Immature natural killer cell (primary cell): Measurements from ENCODE around the gene CHCT1. TPM values are rescaled to one million over a fixed set of nuclear protein-coding genes. Genes with fewer than 3 reads are reported as not detected.
"Not testable (repeated sequence)": the region's sequence is repeated elsewhere in the genome, so short reads cannot be mapped to it uniquely, and the experiment has no call there.

ENCODE experiments used
- DNase-seq, 3 donors: peaks; one replicate each; pipeline ENCODE4 v3.0.0; 2022; ENCODE audit warnings: mixed read lengths in 1 of 3
- H3K27ac Mint-ChIP-seq, 6 donors: one replicate each; pipeline ENCODE4 v1.8.0; 2020; ENCODE audit warnings: mixed read lengths in 6 of 6, mild to moderate bottlenecking in 5 of 6, inconsistent platforms in 4 of 6, moderate library complexity in 3 of 6
- H3K27me3 Mint-ChIP-seq, 3 donors: one replicate each; pipeline ENCODE4 v1.8.0; 2020 to 2021; ENCODE audit warnings: low read depth in 3 of 3, mild to moderate bottlenecking in 3 of 3, mixed read lengths in 3 of 3, moderate library complexity in 3 of 3, inconsistent platforms in 1 of 3
- H3K36me3 Mint-ChIP-seq, 3 donors: one replicate each; pipeline ENCODE4 v1.8.0; 2020; ENCODE audit warnings: mixed read lengths in 3 of 3, inconsistent platforms in 2 of 3, mild to moderate bottlenecking in 2 of 3
- H3K4me1 Mint-ChIP-seq, 2 donors: one replicate each; pipeline ENCODE4 v1.8.0; 2020; ENCODE audit warnings: inconsistent platforms in 2 of 2, mild to moderate bottlenecking in 2 of 2, mixed read lengths in 2 of 2, moderate library complexity in 1 of 2
- H3K4me3 Mint-ChIP-seq, 5 donors: one replicate each; pipeline ENCODE4 v1.8.0; 2020; ENCODE audit warnings: mild to moderate bottlenecking in 5 of 5, mixed read lengths in 5 of 5, inconsistent platforms in 3 of 5, moderate library complexity in 3 of 5
- H3K9me3 Mint-ChIP-seq, 6 donors: one replicate each; pipeline ENCODE4 v1.8.0; 2020; ENCODE audit warnings: mild to moderate bottlenecking in 6 of 6, mixed read lengths in 6 of 6, inconsistent platforms in 4 of 6, moderate library complexity in 3 of 6
- polyA plus RNA-seq, 3 donors: library from polyadenylated mRNA; unstranded; fragments of 300-500 nt; fragmentation: Illumina TruSeq; gene quantifications; one replicate each; pipeline ENCODE4 v1.2.3, GENCODE V29; 2021

The CHCT1 gene
- polyA plus RNA-seq, result not detected

DNA sequence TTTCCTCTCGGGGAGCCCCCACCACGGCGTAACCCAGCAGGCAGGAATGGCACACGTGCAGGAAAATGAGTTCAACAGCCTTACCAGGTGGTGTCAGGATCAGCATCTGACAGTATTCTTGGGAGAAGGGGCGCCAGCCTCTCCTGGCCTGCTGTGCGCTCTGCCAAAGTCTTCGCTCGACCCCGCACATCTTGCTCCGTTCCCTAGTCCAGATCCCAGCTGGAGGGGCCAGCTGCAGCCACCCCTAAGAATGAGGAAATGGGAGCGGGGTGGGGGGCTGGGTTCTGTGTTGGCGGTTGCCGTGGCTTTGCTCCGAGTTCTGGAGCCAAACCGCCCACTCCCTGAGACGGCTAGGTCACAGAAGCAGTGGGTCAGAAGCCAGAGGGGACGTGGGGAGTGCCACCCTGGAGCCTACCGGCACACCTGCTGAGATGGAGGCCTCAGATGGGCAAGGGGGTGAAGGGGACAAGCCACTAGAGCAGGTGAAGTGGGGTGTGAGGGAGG is at the start of gene CHCT1:
TSS of gene CHCT1 (plus strand) at position 328 of the 504 bp plus-strand sequence. CDS start at position 432, 104 bp downstream.
- H3K4me3 Mint-ChIP-seq, result peak within 1 kb of the TSS; percentile 75 to 87 (median 81)
- peak within 1 kb of the TSS; percentile 10 to 60 (median 48) for H3K27ac Mint-ChIP-seq
- H3K36me3 Mint-ChIP-seq, result no peaks in the 10 kb centered on the region
- no peaks in the 10 kb centered on the region for H3K9me3 Mint-ChIP-seq
- H3K4me1 Mint-ChIP-seq, result peaks cover 7 to 8% of the 10 kb centered on the region in 2 donors
- DNase-seq, result no peak
- peaks cover 0 to 2% (median 1%) of the 10 kb centered on the region in 3 donors for H3K27me3 Mint-ChIP-seq

DNA sequence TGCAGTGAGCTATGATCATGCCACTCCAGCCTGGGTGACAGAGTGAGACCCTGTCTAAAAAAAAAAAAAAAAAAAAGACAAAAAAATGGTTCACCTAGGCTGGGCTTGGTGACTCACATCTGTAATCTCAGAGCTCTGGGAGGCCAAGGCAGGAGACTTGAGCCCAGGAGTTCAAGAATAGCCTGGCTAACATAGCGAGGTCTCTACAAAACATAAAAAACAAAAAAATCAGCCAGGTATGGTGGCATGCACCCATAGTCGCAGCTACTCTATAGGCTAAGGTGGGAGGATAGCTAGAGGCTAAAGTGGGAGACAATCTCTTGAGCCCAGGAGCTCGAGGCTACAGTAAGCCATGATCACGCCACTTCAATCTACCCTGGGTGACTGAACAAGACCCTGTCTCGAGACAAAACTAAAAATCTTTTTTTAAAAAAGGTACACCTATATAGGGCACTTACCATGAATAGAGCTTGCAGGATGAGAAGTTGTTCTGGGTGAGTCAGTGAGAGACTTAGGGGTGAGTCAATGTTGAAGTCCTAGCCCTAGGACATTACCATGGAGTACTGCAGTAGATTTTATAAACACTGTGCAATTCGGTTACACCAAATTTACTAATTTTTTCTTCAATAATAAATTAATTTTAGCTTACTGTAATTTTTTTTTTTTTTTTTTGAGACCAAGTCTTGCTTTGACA is 49.4 kb upstream of the CHCT1 start:
- Mint-ChIP-seq H3K4me1 (peaks cover 21 to 25% of the 10 kb centered on the region in 2 donors), H3K4me3 (no peak overlapping the region), H3K27ac (peak overlapping the region in 2 of 6 donors; percentile 25 to 28), H3K27me3 (no peaks in the 10 kb centered on the region), H3K36me3 (no peaks in the 10 kb centered on the region), H3K9me3 (no peaks in the 10 kb centered on the region)
- DNase-seq, result no peak

DNA sequence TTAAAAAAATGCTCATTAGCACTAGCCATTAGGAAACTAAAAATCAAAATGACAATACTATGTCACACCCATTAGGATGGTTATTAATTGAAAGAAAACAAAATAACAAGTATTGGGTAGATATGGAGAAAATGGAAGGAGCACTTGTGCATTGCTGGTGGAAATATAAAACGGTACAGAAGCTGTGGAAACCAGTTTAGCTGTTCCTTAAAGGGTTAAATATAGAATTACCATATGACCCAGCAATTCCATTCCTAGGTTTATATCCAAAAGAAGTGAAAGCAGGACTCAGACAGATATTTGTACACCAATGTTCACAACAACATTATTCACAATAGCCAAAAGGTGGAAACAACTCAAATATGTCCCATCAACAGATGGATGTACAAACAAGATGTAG is 44.1 kb upstream of the CHCT1 start:
- H3K27me3 Mint-ChIP-seq, H3K4me3 Mint-ChIP-seq, H3K36me3 Mint-ChIP-seq, H3K9me3 Mint-ChIP-seq, H3K27ac Mint-ChIP-seq, DNase-seq: not testable (repeated sequence)
- peaks cover 4 to 16% of the 10 kb centered on the region in 2 donors for H3K4me1 Mint-ChIP-seq

DNA sequence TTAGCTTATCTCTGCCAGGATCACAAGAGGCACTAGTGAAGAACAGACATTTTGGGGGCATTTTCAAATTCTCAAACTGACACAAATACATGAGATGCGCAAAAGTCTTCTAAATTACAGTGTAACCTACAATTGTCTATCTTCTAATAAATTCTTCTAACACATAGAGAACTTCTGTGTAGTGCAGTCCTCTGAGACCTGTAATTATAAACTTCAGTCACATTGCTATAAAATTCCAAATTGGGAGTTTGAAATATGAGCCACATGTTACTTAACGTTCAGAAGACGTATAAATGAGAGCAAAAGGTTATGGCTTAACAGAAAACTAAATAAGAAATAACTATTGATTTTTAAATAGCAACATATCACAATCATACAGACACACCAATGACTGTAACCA is 42.8 kb upstream of the CHCT1 start:
- H3K4me1 Mint-ChIP-seq, result peaks cover 16 to 27% of the 10 kb centered on the region in 2 donors
- H3K4me3 Mint-ChIP-seq, H3K36me3 Mint-ChIP-seq, H3K9me3 Mint-ChIP-seq, DNase-seq, H3K27me3 Mint-ChIP-seq, H3K27ac Mint-ChIP-seq: not testable (repeated sequence)

DNA sequence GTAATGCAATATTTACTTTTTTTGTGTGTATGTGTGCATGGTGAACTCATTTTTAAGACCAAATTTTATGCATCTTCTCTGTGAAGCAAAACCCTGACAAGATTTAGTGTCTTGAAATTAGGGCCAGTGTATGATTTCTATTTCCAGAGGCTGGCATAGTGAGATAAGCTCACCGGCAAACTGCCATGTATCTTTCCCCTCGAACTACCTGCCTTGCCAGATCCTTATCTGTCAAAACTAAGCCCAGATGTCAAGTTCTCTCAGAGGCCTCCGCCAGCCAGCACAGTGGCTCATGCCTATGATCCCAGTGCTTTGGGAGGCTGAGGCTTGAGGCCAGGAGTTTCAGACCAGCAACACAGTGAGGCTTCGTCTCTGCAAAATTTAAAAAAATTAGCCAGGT is 40.3 kb upstream of the CHCT1 start:
- no peaks in the 10 kb centered on the region for H3K9me3 Mint-ChIP-seq
- no peaks in the 10 kb centered on the region for H3K27me3 Mint-ChIP-seq
- H3K36me3 Mint-ChIP-seq, result no peaks in the 10 kb centered on the region
- no peak overlapping the region for H3K27ac Mint-ChIP-seq
- H3K4me1 Mint-ChIP-seq, result peaks cover 33 to 42% of the 10 kb centered on the region in 2 donors
- no peak for DNase-seq
- no peak overlapping the region for H3K4me3 Mint-ChIP-seq

DNA sequence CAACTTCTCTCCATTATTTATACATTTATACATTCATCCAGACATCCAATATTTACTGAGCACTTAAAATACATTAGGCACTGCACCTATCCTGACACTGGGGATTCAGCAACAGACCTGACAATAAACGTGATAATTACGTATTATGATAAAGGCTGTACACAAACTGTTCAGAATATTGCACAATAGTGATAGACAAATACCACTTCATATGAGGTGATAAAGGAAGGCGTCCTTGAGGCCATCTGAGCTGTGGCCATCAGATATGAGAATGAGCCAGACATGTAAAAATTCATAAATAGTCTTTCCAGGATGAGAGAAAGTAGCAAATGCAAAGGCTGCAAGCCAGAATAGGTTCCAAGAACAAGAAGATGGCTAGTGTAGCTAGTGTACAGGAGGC is 38.9 kb upstream of the CHCT1 start:
- no peak for DNase-seq
- H3K27me3 Mint-ChIP-seq, result no peaks in the 10 kb centered on the region

DNA sequence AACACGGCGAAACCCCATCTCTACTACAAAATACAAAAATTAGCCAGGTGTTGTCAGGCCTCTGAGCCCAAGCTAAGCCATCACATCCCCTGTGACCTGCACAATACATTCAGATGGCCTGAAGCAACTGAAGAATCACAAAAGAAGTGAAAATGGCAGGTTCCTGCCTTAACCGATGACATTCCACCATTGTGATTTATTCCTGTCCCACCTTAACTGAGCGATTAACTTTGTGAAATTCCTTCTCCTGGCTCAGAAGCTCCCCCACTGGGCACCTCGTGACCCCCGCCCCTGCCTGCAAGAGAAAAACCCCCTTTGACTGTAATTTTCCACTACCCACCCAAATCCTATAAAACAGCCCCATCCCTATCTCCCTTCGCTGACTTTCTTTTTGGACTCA is 37.4 kb upstream of the CHCT1 start:
- Mint-ChIP-seq H3K4me3 (peak overlapping the region in 1 of 5 donors; percentile 44), H3K27ac (peak overlapping the region in 1 of 6 donors; percentile 80), H3K4me1 (peaks cover 43 to 54% of the 10 kb centered on the region in 2 donors)
- not testable (repeated sequence) for H3K9me3 Mint-ChIP-seq, H3K36me3 Mint-ChIP-seq, DNase-seq, H3K27me3 Mint-ChIP-seq

More for the DNA sequence above, 38.9 kb upstream of the CHCT1 start:
- peaks cover 38 to 47% of the 10 kb centered on the region in 2 donors for H3K4me1 Mint-ChIP-seq
- no peaks in the 10 kb centered on the region for H3K36me3 Mint-ChIP-seq
- H3K4me3 Mint-ChIP-seq, result no peak overlapping the region
- peak overlapping the region in 1 of 6 donors; percentile 2 for H3K27ac Mint-ChIP-seq
- no peaks in the 10 kb centered on the region for H3K9me3 Mint-ChIP-seq

DNA sequence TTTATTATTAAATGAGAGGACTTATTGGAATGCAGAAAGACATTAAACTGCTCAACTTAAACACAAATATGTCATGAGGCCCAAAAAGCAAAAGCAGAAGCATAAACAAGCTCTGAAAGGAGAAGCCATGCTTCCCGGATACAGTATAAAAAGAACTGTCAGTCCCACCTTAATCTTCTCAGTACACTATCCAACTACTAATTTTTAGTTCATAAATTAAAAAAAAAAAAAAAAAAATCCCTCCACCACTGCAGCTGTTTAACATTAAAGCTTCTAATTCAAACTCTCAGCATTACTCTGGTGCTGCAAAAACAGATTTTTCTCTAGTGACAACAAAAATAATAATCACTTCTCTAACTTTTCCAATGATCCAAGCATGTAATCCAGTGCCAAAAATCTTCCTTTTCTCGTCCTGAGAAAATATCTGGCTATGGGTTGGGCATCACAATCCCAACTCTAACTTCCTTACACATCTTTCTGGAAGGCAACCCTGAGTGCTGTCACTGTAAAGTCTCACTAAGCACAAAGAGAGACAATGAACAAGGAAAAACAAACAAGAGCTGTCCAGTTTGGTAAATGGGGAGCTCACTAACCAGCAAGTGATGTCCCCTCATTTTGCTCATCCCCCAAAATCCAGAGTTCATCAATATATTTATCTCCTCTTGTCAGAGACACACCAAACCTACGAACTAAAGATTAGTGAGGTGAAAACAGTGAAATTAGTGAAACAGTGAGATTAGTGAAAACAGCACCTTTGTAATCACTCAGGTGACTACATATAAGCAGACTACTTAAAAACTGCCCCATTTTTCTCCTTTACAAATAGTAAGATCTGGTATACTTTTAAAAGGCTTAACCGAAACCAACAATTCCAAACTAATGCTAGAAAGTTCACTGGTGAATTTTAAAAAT is 35.9 kb upstream of the CHCT1 start:
- no peak overlapping the region for H3K4me3 Mint-ChIP-seq
- DNase-seq, result no peak
- H3K4me1 Mint-ChIP-seq, result peaks cover 58 to 69% of the 10 kb centered on the region in 2 donors
- peaks cover 3 to 4% (median 3%) of the 10 kb centered on the region in 3 donors for H3K27me3 Mint-ChIP-seq
- no peaks in the 10 kb centered on the region for H3K9me3 Mint-ChIP-seq
- no peaks in the 10 kb centered on the region for H3K36me3 Mint-ChIP-seq
- H3K27ac Mint-ChIP-seq, result no peak overlapping the region

DNA sequence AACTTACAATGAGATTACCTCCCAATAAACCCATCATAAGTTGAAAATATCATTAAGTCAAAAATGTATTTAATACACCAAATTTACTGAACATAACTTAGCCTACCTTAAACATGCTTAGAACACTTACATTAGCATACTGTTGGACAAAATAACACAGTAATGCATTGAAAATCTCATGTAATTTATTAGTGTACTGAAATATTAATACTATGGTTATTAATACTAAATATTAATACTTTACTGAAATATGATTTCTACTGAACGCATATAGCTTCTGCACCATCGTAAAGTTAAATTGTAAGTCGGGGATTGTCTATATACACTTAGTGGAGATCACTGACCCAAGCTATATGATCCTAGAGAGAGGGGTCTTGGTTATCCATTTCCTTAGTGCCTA is 34.6 kb upstream of the CHCT1 start:
- H3K36me3 Mint-ChIP-seq, result no peaks in the 10 kb centered on the region
- peaks cover 8 to 13% (median 11%) of the 10 kb centered on the region in 3 donors for H3K27me3 Mint-ChIP-seq
- H3K9me3 Mint-ChIP-seq, result no peaks in the 10 kb centered on the region
- DNase-seq, result no peak
- H3K4me1 Mint-ChIP-seq, result peaks cover 58 to 66% of the 10 kb centered on the region in 2 donors
- H3K4me3 Mint-ChIP-seq, result no peak overlapping the region
- H3K27ac Mint-ChIP-seq, result no peak overlapping the region

DNA sequence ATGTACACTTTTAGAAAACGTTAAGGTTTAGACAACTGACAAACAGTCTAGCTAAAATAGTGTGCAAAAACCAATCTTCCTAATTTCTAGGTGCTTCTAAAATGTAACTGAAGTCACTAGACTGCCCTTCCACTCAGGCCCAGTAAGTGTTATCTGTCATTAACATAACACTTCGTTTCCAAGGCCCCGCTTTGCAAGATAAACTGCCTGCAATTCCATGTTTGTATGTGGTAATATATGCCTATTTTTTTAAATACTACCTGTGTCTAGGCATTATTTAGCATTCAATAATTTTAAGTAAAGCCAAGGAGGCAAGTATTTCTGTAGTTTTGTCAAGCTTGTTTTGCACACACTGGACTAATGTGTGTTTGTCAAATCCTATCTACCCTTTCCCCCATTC is 33.5 kb upstream of the CHCT1 start:
- Mint-ChIP-seq H3K36me3 (no peaks in the 10 kb centered on the region), H3K4me1 (peaks cover 58 to 65% of the 10 kb centered on the region in 2 donors), H3K9me3 (no peaks in the 10 kb centered on the region), H3K27me3 (peaks cover 8 to 13% (median 13%) of the 10 kb centered on the region in 3 donors), H3K27ac (no peak overlapping the region), H3K4me3 (no peak overlapping the region)
- DNase-seq, result no peak

DNA sequence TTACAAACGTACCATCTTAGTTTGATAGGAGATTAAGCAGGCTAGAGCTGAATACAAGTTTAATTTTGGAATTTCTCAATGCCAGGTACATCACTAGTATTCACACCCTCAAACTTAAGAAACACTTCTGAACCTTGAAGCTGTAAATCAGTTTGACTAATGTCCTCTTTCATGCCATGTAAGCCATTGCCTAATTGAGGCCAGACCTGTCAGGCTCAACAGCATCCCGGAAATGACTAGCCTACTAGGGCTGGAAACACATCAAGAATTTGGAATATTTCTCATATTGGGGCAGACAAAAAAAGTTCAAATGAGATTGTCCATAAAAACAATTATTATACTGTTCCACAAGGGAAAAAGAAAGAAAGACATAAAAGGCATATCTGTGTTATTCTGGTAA is 32.1 kb upstream of the CHCT1 start:
- Mint-ChIP-seq H3K4me3 (peak overlapping the region; percentile 94 to 97 (median 95)), H3K27ac (peak overlapping the region; percentile 20 to 98 (median 95)), H3K9me3 (no peaks in the 10 kb centered on the region), H3K27me3 (peaks cover 8 to 13% (median 13%) of the 10 kb centered on the region in 3 donors), H3K4me1 (peaks cover 45 to 55% of the 10 kb centered on the region in 2 donors), H3K36me3 (no peaks in the 10 kb centered on the region)
- no peak for DNase-seq

DNA sequence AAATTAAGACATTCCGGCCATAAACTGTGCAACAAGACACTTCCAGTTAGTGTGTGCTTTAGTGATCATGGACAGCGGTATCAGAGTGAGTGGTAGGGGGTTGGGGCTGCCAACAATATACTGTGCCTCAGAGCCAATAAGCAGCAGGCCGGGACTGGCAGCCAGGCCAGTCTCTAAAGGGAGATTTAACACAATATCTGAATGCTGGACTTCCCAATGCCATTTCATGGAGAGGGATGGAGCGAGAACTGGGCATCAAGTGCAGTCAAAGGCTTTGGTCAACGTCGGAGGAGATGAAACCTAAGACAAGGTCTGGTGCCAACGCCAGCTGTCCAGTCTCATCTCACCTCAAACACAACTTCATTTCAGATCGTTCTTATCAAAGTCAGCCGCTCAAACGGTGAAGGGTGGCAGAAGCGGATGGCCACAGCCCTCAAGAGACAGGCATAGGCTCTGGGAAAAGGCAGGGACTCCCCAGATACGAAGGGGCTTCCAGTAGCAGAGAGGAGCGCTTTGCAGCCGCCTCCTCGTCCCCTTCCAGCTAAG is 31.3 kb upstream of the CHCT1 start:
- Mint-ChIP-seq H3K27ac (peak overlapping the region; percentile 88 to 98 (median 95)), H3K27me3 (peaks cover 8 to 13% (median 13%) of the 10 kb centered on the region in 3 donors), H3K9me3 (no peaks in the 10 kb centered on the region), H3K36me3 (no peaks in the 10 kb centered on the region), H3K4me1 (peaks cover 41 to 53% of the 10 kb centered on the region in 2 donors), H3K4me3 (peak overlapping the region; percentile 94 to 97 (median 95))
- DNase-seq, result peak in 2 of 3 donors; percentile 19 to 23

DNA sequence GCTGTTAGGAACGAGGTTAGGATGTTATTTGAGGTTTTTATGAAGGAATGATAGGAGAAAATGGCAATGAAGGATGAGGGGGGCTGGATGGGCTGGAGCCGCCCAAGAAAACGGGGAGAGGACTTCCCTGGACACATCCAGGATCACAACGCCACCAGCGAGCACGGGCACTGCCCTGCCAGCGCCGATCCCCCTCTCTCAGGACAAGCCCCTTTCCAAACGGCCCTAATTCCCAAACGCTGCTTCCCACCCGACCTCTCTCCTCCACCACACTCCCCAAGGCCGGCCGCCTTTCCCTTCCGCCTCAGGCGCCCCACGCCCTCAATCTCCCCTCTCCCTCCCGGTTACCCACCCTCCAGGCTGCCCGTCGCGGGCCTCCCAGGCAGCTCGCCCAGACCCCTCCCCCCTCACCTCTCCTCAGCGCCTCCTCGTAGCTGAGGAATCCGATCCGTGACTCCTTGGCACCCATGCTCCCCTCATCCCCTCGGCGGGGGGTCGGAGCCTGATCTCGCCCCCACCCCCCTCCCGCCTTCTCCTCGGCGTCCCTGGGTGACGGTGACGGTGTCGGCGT is 30.7 kb upstream of the CHCT1 start:
- Mint-ChIP-seq H3K36me3 (no peaks in the 10 kb centered on the region), H3K9me3 (no peaks in the 10 kb centered on the region), H3K27ac (peak overlapping the region; percentile 88 to 98 (median 95)), H3K4me3 (peak overlapping the region; percentile 94 to 97 (median 95)), H3K27me3 (peaks cover 8 to 13% (median 13%) of the 10 kb centered on the region in 3 donors), H3K4me1 (peaks cover 37 to 49% of the 10 kb centered on the region in 2 donors)
- no peak for DNase-seq
